OCI-M1 (cell line): Measurements from ENCODE around the gene OAF.
A peak's percentile ranks its signal among the peaks of the same experiment; 100 is the strongest.
"Not testable (repeated sequence)": the region's sequence is repeated elsewhere in the genome, so short reads cannot be mapped to it uniquely, and the experiment has no call there.

Experiments
- DNase-seq: peaks from one replicate; lab custom pipeline; 2025; lab: John Stamatoyannopoulos, UW

The OAF gene

DNA sequence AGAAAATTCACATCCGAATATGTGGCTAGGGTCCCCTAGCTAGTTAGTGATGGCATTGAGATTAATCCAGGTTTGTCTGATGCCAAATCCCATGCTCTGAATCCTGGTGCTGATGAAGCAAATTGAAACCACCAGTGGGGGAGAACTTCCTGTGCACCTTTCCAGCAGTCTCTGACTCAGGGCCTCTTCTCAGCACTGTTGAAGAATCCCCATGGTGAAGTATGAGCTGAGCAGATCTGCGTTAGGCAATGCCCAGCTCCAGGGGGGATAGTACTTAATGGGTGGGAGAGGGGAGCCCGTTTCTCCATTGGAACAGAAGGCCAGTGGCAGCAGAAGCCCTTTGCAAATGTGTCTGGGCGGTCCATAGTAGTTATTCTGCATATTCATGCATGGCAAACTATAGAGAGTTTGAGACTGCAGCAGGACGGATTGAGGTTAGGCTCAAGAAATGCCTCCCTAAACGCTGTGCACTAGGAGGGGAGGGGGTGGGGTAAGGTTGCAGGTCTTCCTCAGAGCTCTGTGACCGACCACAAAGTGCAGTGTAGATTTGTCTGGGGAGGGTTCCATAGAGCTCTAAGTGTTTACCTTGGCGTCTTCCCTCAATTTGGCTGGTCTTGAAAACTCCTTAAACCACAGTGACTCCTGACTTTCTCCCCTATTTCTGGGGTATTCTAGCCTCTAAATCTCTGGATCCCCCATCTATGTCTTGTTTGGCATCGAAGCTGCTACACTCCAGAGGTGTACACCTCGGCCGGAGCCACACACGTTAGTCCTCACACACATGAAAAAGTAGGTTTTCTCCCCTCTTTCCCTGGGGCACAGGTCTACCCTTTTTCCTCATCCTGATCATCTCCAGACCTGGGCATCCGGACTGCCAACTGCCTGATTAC, 33.9 kb downstream of the OAF start:
- no peak for DNase-seq

DNA sequence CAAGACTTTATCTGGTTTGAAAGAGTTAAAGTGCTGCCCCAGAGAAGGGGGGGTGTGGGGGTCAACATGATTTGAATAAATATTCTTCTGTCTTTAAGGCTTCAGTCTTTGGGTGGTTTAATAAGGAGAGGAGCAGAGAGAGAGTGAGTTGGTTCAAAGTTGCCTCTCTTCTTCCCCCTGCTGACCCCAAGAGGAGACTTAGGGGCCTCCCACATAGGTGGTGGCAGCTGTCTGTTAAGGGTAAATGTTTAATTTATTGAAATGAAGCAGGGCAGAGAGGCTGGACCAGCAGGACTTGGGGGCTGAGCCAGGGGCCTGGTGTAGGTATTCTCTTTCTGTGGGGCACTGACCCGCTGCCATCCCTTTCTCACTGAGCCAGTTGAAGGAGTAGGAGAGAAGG, 34.6 kb downstream of the OAF start:
- no peak for DNase-seq

DNA sequence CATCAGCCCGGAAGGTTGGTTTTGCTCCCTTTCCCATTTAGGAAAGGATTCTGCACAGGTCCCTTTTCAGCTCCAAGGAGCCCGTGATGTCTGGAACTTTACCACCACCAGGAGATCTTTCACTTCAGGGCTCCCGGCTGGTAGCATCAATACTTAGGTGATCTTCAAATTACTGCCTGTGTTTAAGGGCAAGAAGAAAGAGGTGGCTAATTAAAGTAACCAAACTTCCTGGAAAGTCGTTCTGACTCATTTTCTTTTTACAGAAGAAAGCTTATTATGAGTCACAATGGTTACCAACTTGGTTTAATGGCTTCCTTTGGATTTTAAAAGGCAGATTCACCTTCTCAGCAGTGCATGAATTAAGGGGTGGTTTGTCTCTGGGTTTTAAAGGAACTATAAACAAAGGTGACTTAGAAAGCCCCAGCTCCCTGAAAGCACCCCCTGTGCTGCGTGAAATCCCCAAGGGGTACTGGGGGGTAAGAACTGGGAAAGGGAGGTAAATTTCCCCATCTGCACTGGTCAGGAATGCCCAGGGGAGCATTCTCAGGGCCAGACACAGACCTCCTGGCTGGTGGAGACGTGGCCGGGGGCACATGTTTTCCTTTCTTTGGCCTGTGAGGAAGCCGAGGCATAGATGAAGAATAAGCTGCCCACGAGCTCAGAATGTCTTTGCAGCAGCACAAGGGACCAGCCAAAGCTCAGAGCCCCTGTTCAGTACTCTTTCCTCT, 37.9 kb downstream of the OAF start:
- peak; percentile 58 for DNase-seq

DNA sequence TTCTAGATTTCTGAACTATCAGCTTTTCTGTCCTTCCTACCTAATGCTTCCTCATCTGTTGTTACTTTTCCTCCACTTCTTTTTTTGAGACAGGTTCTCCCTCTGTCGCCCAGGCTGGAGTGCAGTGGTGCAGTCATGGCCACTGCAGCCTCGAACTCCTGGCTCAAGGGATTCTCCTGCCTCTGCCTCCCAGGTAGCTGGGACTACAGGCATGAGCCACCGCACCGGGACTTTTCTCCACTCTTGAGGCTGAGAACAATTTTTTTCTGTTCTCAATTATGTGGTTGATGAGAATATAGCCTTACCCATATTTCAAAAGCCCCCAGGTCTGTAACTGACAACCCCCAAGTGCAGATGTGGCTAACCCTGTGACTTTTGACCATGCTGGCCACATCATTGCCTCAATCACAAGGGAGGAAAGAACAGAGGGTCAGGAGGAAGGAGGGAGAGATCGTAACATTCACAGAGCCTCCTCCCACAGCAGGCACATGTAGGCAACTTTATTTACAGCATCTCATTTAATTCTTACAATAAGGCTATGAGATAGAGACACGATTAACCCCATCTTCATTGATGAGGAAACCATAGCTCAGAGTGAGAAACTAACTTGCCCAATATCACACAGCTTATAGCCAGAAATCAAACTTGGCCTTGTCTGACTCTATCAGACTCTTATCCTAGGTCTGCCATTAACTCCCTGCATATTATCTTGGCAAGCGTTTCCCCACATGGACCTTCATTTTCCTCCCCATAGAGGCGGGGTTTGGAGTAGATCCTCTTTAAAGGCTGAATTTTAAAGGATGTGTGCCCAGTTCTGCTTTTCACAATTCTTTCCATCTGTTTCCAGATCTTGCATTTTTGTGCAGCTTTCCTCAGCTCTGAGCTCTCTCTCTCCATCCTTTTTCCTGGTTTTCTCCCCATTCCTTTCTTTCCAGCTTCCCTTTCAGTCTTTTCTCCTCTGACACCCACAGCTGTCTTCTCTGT, 38.7 kb downstream of the OAF start:
- DNase-seq = peak; percentile 24

DNA sequence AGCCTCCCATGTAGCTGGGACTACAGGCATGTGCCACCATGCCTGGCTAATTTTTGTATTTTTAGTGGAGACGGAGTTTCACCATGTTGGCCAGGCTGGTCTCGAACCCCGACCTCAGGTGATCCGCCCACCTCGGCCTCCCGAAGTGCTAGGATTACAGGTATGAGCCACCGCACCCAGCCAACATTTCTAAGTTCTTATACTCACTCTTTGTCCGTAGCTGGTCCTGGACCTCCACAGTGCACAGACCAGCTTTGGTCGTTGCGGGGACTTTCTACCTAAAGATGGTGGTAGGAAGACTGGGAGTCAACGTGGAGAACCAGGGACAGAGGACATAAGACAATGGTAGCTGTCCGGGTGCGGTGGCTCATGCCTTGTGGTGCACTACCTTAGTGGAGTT, 42.5 kb downstream of the OAF start:
- DNase-seq = not testable (repeated sequence)

DNA sequence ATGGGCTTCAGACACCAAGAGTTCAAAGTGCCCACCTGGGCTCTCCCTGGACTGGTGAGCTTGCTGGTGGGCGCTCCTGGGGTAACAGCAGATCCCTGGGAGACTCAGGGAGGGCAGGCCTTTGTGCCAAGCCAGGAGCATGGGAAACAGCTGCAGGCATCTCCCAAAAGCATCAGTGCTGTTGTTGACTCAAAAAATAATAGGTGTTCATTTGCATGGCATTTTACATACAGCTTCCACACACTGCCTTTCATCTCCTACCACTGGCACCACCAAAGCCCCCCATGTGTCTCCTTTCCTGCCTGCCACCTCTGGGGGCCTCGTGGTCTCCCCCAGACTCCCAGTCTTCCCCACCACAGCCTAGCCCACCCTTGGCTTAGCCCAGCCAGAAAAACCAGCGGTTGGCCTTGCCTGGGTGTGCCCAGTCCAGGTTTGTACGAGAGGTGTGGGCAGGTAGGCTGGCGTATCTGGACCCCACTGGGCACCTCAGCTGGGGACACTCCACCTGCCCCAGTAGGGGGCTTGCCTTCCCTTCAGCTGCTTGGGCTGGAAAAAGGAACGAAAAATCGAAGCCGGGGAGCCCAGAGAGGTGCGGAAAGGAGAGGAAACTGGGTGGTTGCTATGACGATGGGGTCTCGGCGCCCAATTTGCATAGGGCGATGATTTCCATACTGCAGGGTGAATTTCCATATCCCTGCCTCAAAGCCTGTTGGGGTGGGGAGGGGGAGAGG, 44.1 kb downstream of the OAF start:
- DNase-seq = no peak

DNA sequence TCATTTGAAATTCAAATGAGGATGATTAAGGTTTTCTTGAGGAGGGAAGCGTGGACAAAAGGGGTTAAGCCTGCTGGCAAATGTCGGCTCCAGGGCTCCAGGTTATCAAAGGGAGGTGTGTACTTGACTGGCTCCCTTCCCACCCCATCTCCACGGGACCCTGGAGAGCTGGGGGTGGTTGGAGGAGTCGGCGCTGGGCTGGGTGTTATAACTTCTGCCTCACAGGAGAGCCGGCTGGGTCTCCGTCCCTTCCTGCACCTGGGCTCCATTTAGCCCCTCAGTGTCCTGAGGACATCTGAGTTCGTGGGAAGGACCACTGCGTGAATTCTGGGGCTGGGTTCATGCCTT, 44.7 kb downstream of the OAF start:
- DNase-seq = no peak

DNA sequence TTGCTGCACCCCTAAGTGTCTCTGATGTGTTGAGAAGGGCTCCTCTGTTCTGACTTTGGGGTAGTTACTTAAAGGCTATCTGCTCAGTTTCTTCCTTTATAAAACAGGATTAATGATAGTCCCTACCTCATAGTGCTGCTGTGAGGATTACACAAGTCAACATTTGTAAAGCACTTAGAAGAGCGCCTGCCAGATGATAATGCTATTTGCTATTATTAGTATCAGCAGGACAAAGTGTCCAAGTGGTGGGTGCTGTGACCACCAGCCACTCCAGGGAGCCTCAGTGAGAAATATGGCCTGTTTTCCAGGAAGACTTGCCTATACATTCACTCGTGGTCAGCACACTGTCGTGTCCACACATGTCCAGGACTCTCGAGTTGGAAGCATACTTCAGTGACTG, 45.3 kb downstream of the OAF start:
- DNase-seq = no peak

DNA sequence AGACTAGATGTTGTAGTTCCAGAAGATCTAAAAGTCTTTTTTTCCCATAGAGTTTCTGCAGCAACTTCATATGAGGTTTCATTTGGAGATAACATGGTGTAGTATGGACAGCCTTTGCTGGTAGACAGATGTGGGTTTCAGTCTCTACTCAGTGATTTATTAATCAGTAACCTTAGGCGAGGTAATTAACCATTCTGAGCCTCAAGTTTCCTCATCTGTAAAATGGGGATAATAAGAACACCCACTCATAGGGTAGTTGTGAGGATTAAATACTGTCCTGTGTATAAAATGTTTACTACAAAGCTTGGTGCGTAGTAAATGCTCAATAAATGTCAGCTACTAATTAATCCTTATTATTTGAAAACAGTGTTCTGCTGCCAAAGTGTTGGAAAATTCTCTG, 45.9 kb downstream of the OAF start:
- DNase-seq = no peak

DNA sequence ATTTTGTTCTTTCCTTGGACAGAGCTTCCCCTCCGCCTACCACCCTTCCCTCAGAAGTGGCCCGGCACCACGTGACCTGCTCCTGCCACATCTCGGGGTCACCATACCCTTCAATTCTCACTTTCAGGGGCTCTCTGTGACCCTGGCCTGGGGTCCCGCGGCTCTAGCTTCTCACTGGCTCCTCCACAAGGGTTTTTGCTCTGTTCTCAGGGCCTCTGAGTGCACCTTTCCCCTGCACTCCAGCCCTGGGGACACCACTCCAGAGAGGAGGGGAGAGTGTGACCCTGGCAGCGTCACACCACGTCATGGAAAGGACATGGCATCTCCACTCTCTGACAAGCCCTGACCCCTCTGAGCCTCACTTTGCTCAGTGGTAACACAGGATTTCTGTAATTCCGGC, 46.5 kb downstream of the OAF start:
- DNase-seq = no peak

DNA sequence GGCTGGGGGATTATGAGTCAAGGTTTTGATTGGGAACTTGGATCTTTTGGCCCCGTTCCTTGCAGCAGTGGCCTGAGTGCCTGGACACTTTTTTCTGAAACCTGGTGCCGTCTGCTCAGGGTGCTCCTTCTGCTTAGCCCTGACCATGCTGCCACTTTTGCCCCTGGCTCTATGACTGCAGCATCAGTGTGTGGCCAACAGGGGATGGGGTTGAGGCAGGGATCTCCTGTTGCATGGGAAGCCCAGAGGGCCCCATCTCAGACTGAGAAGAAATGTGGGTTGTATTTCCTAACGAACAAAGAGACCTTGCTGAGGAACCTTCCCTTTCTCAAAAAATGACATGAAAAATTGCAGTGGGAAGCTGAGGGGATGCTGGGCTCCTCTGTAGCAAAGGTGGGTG, 47.8 kb downstream of the OAF start:
- no peak for DNase-seq

DNA sequence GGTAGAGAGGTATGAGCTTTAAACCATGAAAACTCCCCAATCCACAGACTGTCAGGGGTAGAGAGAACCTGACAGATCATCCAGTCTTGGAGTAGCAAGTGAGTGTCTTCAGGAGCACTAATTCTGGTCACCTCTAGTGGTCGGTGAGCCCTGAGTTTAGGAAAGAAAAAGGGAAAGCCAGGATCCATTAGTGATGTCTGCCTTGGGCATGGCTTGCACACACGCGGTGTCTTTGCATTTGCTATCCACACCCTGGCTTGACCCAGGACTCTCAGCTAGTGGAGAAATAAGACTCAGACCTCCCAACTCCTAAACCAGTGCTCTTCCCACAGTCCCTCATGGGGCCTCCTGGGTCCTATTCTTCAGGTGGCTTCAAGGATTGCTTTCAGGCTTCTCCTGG, 48.4 kb downstream of the OAF start:
- no peak for DNase-seq

DNA sequence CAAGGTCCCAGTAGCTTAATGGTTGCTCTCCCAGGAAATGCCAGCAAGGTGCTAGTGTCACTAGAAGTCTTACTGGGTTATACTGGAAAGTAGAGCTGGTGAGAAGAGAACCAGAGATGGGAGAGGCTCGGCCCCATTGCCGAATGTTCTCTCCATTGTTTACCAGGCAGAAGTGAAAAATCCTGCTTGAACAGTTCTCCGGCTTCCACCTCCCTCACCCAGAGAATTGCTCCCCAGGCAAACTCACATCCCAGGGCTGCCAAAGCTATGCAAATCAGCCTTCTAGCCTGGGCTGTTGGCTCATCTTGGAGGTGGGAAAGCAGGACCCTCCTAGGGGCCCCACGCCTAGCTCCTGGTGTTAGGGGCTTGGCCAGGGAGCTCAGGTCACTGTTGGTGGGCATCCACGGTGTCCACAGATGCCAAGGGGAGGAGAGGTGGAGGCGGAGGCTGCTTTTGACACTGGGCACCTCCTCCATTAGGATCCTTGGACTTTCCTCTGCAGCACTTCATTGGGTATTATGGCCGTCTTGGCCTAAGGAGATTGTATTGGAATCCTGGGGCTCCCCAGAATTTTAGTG, 49.2 kb downstream of the OAF start:
- no peak for DNase-seq

DNA sequence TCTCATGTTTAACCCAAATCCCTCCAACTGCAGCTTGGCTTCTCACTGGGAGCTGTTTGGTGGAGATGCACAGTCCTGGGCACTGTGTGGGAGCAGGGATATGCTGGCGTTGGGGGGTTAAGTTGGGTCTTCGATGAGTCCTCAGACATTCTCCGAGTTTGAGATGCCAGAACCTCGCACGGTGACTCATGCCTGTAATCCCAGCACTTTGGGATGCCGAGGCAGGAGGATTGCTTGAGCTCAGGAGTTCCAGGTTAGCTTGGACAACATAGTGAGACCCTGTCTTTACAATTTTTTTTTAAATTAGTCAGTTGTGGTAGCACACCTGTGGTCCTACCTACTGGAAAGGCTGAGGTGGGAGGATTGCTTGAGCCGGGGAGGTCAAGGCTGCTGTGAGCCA, 49.8 kb downstream of the OAF start:
- no peak for DNase-seq

DNA sequence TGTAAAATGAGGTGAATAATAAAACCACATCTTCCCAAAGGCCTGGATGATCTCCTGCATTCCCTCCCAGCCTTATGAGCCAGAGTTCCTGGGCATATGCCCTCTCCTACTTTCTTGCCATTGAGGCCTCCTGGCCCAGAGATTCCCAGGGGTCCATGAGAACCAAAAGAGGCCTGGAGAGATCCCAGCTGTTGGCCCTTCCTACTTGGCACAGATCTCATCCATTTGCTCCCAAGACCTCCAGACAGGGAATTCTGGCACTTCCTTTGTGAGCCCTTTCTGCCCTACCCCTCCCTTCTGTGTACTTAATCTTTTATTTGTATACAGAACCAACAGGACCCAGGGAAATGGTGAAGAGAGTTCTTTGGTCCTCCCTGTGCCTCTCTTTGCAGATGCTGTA, 50.5 kb downstream of the OAF start:
- no peak for DNase-seq

DNA sequence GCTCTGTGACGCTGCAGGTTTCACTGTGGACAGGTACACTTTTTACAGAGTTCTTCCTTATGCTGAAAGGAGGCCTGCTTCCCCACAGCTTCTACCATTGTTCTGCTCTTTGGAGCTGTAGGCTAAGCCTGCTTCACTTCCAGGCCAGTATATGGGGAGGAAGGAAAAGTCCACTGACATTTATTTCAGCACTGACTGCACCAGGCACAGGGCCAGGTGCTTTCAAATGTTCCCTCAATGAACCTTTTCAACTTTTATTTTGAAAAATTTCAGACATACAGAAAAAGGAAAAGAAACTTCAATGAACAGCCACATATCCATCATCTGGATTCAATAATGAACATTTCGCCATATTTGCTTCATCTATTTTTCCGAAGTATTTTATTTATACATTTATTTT, 51.1 kb downstream of the OAF start:
- DNase-seq = no peak

DNA sequence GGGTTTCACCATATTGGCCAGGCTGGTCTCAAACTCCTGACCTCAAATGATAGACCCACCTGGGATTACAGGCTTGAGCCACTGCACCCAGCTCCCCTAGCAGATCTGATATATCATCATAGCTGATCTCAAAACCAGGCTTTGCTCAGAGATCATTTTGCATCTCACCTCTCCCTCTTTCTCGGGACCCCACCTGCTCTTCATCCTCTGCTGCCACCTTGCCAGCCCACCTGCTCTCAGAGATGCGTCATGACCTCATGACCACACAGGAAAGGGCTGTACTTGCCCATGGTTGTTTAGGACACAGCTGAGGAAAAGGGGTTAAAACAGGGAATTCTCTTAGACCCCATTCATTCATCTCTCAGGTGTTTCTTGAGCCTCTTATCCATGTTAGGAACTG, 56.5 kb downstream of the OAF start:
- DNase-seq = no peak

DNA sequence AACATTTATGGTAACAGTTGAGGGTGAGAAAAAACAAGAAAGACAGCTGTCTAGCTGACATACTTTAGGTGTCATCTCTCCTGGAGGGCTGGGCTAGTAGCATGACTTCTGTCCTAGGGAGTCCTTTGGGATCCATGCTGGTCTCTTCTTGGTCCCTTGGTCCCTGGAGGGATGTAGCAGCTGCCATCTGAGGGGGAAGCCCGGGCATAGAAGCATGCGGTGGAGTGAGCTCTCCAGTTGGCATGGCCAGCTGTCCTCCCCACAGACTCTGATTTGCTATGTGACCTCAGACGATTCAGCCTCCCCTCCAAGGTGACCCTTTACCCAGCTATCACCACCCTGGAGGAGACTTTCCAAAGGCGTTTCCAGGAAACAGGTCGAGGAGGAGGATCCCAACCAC, 57.9 kb downstream of the OAF start:
- DNase-seq = no peak

DNA sequence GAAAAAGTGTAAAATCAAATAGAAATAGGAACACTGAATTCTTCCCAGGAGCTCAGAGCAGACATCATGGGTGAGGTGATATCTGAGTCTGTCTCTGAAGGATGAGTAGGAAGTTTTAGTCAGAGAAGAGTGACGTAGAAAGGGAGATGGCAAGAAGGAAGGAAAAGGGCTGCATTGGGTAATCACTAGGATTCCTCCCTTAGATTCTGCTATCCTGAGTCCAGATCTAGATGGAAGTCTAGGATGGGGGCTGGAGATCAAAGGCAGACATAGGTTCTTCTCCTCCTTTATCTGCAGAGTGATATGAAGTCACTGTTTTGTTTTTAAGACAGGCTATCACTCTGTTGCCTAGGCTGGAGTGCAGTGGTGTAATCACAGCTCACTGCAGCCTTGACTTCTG, 59.6 kb downstream of the OAF start:
- no peak for DNase-seq

DNA sequence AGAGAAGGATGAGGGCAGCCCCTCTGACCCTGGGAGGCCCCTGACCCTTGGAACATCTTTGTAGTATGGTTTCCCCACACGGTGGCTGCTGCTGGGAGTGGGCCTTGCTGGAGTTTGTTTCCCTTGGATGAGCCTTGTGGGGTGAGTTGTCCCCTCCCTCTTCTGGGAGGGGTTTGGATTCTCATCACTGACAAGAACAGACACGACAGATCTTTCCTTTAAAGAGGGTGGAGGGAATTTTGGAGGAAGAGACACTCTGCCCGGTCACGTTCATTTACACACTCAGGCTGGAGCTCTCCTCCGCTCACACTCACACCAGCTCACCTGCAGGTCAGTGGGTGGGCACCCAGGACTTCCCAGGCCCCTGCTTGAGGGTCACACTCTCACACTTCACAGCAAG, 60.8 kb downstream of the OAF start:
- no peak for DNase-seq

DNA sequence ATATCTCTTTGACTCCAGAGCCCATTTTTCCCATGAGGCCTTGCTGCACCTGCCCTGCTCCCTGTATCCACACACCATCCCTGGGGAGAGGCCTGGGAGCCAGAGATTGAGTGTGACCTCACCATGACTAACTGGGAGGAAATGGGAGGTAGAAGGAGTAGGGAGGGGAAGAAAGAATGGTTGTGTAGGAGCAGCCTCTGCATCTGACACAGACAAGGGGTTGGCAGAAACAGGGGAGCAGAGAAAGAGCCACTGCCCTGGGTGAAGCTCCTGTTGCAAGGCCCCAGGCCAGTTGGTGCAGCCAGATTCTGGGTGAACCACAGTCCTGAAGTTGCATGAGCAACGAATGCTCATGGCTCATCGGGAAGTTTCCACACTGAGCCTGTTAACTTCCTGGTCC, 61.5 kb downstream of the OAF start:
- no peak for DNase-seq
